IPS-NIHi11 (cell line): ENCODE results near the gene KCNQ1.

Experiments
- DNase-seq: peaks from one replicate; pipeline ENCODE4 v3.0.0; 2012; ENCODE audit warnings: mixed read lengths, low spot score

The KCNQ1 gene

DNA sequence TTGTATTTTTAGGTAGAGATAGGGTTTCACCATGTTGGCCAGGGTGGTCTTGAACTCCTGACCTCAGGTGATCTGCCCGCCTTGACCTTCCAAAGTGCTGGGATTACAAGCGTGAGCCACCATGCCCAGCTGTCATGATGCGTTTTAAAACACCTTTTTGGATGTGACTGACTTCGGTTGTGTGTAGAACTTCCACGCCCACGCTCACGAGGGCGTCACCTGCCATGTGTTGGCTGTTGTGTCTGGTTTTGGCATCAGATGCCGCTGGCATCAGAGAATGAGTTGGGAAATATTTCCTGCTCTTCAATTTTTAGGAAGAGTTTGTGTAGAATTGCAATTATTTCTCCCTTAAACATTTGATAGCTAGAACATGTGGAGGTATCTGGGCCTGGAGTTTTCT is 109.1 kb downstream of the KCNQ1 start:
- no peak for DNase-seq

DNA sequence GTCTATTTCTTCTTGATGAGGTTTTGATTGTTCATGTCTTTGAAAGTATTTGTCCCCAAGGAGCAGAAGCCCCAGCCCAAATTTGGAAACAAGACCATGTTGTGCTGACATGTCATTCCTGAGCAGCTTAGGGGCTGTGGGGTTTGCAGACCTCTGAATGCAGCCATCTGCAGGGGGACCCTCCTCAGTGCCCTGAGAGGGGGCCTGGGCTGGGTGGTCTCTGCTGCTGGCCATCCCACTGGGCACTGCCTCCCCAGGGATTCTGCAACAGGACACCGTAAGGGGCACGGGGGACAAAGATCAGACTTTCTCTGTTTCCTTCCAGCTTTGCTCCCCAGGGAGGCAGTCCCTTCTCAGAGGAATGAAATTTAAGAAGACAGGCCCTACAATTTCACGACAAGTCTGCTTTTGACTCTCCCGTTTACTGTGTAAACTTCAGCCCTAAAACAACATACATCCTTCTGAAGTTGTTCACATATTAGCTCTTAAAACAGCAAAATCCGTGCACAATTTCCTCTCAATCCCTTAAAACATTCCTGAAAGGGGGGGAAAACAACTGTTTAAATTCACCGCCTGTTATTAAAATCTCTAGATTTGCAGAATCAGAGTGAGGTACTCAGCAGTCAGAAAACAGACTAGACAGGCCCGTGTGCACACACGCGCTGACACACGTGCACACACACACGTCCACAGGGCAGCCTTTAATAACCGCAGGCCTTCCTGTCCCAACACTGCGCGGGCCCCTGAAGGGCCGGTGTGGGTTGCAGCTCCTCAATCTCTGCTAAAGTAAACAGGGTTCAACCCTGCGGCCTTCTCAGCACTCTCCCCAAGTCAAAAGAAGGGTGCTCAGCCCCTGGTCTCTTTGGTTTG is 109.8 kb downstream of the KCNQ1 start:
- DNase-seq, result no peak

DNA sequence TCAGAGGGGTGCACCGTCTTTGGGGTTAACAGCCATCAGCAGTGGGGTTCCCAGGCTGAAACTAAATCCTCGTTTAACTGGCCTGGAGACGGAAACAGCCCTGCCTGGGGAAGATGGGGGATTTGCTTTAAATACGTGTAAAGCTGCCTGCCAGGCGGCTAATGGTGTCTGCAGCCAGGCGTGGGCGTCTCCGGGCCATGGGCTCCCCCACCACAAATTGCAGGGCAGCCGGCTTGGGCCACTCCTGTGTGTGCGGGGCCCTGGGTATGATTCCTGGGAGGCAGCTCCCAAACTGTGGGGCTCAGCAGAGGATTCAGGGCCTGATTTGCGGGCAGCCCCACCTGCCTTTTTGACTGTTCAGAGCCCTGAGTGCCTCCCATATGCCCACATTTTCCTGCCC is 110.5 kb downstream of the KCNQ1 start:
- no peak for DNase-seq

DNA sequence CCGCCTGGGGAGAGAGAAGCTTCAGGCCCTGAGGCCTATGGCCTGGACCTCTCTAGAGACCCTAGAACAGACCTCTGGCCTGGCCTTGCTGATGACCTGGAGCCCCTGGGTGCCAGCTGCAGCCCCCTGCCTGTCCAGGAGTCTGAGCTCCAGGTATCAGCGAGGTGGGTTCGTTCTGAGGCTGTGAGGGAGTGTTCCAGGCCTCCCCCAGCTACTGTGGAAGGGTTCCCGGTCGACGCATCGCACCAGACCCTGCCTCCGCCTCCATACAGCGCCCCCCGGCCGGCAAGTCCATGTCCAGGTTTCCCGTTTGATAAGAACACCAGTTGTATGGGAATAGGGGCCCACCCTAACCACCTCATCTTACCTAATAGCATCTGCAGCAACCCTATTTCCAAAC is 111.1 kb downstream of the KCNQ1 start:
- DNase-seq, result no peak

DNA sequence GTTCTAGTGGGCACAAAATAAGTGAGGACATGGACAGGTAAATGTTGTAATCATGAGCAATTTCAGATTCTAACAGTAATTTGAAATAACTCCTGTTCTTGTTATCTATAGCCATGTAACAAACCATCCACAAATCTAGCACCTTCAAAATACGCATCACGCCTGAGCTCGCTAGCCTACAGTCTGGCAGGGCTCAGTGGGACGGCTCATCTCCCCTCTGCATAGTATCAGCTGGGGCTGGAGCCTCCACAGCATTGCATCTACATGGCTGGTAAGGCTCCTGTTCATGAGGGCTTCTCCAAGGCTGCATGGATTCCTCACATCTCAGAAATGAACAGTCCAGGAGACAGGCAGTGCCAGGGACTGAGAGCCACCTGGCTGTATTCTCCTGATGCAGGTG is 112.6 kb downstream of the KCNQ1 start:
- no peak for DNase-seq

DNA sequence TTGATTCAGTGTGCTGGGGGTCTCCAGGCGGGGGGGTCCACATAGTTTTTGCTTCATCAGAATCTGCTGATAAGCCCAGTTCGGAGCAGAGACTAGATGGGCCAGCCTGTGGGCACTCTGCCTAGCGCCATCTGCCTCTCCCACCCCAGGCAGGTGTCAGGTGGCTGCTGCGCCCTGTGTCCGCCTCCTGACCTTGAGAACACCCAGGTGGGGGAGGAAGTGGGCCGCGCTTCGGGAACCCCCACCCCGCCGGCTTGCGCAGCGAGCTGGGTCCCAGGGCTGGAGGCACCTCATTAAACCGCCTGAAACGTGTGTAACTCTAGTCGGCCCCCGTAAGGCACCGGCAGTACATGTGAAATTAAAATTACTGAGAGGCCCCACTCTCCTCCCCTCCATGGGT is 113.6 kb downstream of the KCNQ1 start:
- DNase-seq, result no peak

DNA sequence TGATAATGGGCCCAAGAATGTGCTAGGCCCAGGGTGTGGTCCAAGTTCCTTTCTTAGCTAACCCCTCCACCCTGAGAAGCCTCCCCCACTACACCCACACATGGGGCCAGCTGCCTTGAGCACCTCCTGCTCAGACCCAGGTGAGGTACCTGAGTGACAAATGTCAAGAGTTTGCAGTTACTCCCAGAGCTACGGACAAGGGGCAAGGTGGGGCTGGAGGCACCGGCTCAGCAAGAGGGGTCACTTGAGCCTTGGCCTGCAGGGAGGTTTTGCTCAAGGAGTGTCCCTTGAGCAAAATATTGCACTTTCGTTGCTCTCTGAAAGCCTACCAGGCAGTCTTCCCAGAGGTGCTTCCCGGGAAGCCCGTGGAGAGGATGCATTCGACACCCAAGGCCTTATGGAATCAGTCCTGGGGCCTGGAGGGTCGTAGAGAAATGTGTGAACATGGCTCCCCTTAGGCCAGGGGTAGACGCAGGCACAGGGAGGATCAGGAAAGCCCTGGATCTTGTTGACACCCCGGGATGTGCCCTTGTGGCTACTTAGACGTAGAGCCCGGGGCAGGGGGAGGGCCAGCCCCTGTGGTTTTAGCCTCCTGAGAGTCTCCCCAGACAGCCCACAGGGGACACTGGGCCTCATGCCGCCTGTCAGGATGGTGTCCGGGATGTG is 114.2 kb downstream of the KCNQ1 start:
- no peak for DNase-seq

DNA sequence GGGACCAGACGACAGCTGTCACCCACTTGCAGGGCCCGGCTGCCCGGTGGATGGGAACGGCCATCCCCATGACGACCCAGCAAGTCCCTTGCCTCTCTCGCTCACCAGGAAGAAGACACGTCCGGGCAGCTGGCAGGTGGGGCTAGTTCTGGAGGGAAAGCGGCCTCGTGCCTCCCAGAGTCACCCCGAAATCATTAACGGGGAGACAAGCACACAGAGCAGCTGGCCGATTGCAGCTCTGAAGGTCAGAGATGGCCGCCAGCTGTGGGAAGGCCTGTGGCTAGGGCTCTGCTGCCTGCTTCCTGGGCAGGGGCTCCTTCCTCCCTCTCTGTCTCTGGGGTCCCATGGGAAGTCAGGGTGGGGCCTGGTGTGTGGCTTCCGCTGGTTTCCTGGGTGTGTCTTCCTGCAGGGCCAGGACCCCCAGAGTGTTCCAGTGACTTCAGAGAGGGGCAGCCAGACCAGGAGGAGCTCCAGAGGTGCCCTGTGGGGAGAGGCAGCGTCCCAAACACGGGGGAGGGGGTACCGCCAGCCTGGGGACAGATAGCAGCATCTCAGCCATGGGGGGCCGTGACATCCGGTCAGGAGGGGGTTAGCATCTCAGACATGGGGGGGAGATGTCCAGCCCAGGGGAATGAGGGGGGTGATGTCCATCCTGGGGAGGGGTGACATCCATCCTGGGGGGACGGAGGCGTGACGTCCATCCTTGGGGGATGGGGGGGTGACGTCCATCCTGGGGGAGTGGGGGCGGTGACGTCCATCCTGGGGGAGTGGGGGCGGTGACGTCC is 114.9 kb downstream of the KCNQ1 start:
- DNase-seq, result no peak

DNA sequence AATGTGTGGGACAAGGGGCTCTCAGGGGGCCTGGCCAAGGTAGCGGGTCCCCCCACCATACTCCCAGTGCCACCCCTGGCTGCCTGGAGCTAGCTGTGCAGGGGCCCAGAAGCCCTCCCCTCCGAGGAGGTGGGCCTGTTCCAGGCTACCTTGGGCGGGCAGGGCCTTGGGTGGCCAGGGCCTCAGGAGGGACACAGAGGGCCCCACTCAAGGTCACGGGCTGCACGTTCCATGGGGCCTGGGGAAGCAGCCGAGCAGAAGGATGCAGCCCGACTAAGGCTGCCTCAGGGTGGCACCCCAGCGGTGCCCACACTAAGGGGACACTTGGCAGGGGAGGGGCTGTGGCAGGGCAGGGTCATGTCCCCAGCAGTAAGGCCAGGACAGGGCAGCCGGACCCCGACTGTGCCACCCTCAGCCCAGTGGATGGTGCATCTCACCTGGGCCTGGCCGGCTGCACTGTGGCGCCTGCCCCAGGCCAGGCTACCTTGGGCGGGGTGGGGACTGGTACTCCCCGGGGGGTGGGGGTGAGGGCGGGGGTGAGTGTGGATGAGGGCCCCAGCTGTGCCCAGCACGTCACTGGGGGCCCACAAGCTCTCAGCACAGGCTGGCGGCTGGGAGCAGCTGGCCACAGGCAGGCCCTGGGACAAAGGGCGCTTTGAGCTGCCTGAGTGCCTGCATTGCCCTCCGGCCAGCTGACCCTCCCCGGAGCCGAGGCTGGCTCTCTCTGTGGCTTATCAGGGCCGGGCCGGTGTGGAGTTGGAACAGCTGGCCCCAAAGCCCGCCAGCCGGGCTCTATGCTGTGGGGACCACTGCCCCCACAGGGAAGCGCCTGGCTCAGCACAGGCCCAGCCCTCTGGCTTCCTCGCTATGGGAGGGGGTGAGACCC is 117.1 kb downstream of the KCNQ1 start:
- no peak for DNase-seq

DNA sequence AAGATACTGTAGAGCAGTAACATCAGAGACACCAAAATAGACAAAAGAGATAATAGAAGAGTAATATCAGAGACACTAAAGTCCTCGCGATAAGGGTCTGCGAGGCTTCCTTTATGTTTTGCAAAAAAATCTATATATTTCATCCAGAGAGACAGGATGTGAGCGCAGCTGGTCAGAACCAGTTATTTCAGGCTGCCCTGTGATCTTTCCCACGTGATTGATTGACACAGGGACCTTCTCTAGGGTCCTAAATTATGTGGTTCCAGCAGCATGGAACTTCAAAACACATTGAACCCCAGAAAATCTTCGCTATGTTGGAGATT is 118.0 kb downstream of the KCNQ1 start:
- DNase-seq, result no peak

DNA sequence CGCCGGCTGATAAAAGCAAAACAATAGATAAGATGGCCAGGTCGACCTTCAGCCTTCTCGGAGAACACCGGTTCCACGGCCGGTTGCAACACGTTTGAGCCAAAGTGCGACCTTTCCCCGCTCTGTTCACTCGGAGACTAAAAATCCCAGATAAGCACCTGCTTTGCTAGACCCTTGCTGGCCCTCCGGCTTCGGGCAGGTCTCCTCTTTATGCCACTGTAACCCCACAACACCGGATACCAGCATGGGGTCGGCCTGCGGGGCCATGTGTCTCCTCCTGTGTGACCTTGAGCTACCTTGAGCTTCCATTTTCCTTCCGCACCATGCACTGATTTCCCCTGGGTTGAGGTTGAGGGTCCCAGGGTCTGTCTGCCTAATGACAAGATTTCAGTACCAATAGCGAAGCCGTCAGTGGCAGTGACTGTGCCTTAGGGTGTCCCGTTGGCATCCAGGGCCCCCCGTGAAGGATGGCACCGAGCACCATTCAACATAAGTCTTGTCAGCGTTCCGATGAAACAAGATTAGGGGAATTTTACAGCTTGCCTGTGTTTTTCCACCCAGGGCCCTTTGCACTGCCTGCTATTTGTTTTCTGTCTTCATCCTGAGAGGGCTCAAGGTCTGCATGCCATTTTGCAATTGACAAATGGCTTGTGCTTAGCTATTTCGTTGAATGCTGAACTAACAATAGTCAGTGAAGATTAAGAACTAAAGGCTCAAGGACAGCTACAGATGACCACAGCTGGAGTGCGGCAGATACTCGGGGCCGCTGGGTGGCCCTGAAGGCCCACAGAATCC is 118.6 kb downstream of the KCNQ1 start:
- no peak for DNase-seq

DNA sequence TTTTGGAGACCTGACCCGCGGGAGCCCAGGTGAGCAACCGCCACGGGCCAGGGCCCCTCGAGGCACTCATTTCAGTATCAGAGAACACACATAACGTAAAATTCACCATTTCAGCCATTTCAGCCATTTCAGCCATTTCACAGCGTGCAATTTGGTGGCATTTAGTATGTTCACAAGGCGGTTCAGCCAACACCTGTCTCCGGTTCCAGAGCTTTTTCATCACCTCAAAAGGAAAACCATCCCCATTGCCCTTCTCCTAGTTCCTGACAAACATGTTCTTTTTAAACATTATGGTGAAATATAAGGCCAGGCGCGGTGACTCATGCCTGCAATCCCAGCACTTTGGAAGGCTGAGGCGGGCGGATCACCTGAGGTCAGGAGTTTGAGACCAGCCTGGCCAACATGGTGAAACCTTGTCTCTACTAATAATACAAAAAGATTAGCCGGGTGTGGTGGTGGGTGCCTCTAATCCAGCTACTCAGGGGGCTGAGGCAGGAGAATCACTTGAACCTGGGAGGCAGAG is 119.3 kb downstream of the KCNQ1 start:
- no peak for DNase-seq

DNA sequence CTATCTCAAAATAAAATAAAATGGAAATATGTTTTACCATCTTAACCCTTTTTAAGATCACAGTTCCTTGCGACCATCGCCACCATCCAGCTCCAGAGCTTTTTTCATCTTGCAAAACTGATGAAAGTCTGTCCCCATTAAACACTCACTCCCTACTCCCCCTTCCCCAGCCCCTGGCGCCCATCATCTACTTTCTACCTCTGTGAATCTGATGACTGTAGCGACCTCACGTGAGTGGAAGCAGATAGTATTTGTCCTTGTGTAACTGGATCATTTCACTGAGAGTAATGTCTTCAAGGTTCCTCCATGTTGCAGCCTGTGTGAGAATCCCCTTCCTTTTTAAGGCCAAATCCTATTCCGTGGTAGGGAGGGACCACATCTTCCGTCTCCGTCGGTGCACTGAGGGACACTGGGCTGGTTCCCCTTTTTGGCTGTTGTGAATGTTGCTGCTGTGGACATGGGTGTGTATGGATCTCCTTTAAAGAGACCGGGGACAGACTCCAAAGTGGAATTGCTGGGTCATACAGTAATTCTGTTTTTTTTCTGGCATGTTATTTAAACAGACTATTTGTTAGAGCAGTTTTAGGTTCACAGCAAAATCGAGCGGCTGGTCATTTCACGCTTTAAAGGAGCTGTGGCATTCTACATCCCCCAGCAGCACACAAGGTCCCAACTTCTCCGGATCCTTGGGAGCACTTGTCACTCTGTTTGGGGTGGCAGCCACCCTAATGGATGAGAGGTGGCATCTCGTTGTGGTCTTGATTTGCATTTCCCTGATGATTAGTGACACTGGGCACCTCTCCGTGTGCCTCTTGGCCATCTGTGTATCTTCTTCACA is 120.0 kb downstream of the KCNQ1 start:
- DNase-seq, result no peak

DNA sequence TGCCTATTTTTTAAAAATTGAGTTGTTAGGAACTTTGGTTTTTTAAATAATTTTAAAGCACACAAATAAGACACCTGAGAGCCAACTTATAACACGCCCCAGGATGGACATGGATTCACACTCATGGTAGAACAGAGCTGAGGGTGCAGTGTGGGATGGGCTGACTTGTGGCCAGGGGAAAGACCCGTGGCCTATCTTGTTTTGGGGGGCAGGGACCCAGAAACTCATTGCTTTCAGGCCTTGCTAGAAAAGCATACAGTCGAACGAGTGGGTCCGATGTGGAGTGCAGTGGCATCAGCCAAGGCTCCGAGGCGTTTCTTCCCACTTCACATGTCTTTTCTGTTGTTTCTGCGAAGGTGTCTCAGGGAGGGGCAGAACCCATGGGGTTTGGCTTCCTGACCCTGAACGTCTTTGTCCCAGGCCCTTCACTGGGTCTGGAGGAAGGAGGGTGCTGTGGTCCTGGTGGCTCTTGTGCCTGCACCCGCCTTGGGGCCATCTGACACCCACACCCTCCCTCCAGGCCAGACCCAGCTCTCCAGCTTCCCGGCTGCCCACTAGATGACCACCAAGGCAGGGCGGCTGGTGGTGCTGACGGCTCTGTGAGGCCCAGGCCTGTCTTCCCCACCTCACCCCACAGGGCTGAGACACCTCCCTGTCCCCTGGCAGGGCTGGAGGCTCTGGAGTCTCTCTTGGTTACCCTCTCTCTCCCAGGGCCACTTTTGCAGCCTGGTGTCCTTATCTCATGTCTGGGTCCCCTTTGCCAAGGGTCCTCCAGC is 120.8 kb downstream of the KCNQ1 start:
- no peak for DNase-seq

DNA sequence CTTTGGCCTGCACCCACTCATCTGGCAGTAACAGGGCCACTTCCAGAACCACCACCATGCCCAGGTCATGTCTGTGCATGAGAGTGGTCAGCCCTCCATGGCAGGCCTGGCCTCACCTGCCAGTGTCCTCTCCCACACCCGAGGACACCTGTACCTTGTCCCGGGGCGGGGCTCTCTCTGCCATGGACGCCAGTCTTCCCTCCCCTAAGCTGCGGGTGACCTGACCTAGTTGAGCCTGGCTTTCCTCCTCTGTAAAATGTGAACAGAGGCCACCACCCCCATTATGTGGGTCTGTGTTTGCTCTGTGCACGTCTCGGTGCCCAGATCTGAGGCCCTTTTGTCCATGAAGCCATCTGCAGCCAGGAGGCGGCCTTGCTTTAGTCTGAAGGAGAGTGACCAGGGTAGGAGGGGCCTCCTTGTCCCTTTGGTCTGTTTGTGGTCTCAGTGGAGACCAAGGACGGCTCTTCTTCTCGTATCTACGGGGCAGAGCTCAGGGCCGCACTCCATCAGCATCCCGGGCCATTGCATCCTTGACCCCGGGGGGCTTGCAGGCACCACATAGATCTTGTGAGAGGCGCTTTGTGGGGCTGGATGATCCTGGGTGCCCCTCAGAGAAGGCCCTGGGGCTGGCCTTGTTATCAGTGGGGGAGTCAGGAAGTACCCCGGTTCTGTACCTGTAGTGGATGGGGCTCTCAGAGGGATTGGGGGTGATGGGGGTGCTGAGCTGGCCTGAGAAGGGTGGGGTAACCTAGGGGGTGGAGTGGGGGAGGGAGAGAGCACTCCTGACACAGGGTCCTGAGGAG is 121.6 kb downstream of the KCNQ1 start:
- DNase-seq, result no peak

DNA sequence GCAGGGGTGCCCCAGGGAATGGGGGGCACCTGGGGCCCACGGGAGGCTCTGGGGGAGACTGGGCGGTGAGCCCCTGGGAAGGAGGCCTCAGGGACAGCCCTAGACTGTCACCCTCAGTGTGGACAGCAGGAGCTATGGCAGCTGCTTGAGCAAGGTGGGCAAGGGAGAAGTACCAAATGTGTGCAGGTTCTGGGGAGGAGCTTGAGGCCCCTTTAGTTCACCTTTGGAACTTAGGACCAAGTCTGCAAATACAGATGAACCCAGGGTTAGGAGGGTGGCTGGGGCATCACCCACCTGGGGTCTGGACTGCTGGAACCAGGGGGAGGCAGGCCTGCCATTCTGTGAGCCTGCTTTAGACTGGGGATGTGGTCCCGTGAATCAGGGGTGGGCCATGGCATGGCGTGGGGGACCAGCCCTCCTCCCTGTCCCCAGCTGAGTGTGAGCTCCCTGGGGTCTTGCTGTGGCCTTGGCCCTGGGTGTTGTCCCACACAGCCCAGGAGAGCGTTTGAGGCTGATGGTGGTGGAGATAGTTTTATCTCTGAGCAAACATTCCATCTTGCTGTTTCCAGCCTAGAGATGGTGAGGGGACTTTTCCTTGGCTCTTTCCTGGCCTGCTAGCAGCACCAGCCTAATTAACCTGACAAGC is 122.3 kb downstream of the KCNQ1 start:
- DNase-seq, result no peak

DNA sequence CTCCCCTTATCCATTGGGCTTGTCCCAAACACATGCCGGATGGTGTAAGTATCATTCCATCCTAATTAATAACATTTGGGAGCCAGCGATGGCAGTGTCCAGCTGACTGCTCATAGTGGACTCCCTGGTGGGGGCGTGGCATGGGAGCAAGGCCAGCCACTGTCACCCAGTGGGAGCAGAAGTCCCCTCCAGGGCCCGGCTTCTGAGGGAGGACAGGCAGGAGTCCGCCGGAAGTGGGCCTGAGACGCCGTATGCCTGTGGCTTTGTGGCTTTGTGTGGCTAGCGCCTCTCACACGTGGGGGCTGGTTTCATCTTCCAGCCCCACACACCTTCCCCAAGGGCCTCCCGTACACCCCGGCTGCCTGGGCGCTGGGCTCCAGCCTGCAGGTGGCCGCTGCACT is 124.5 kb downstream of the KCNQ1 start:
- DNase-seq, result no peak

DNA sequence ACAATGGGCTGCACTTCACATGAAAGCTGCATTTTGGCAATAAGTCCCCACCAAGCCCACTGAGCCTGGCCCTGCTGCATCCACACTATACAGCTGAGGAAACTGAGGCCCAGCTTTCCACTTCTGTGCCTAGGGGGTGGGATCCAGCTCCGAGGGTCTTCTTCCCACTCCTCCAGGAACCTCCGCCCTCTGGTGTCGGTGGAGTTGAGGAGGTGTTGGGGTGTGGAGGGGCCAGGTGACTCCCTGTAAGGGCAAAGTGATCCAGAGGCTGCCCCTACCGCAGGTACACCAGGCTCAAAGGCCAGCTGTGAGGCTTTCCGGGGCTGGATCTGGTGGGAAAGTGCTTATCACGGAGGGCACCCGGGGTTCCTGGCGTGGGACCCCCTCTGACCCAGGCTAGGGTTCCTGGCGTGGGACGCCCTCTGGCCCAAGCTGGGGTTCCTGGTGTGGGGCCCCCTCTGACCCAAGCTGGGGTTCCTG is 125.0 kb downstream of the KCNQ1 start:
- no peak for DNase-seq
